H7 (cell line): ENCODE measurements around the gene LRRC4C. TPM values are rescaled to one million over a fixed set of nuclear protein-coding genes. Genes with fewer than 3 reads are reported as not detected.
A peak's percentile ranks its signal among the peaks of the same experiment; 100 is the strongest.
"Not testable (repeated sequence)": the region's sequence is repeated elsewhere in the genome, so short reads cannot be mapped to it uniquely, and the experiment has no call there.

Source experiments
- DNase-seq: peaks from one replicate; pipeline ENCODE4 v3.0.0; 2012
- H3K27me3 ChIP-seq: 2 replicates; pipeline ENCODE4 v1.6.0; 2011; ENCODE audit warnings: mild to moderate bottlenecking, low read length; ENCODE audit not compliant: control insufficient read depth, insufficient read depth
- H3K36me3 ChIP-seq: replicated peaks from 2 replicates; pipeline ENCODE4 v1.5.1; 2011; ENCODE audit warnings: low read length; ENCODE audit not compliant: control insufficient read depth, insufficient read depth
- H3K4me3 ChIP-seq: 2 replicates; pipeline ENCODE4 v1.5.1; 2011; ENCODE audit warnings: low read depth, mild to moderate bottlenecking, control low read depth, low read length, moderate library complexity; ENCODE audit not compliant: insufficient read depth
- total RNA-seq: library from RNA; depleted of rRNA; stranded (reverse); fragments of >200 nt; shearing (Covaris generic); gene quantifications from 2 replicates; pipeline ENCODE4 v1.2.3, GENCODE V29; 2014

LRRC4C gene
- total RNA-seq, 1 experiment from 2014 or later: 0.66 TPM

DNA sequence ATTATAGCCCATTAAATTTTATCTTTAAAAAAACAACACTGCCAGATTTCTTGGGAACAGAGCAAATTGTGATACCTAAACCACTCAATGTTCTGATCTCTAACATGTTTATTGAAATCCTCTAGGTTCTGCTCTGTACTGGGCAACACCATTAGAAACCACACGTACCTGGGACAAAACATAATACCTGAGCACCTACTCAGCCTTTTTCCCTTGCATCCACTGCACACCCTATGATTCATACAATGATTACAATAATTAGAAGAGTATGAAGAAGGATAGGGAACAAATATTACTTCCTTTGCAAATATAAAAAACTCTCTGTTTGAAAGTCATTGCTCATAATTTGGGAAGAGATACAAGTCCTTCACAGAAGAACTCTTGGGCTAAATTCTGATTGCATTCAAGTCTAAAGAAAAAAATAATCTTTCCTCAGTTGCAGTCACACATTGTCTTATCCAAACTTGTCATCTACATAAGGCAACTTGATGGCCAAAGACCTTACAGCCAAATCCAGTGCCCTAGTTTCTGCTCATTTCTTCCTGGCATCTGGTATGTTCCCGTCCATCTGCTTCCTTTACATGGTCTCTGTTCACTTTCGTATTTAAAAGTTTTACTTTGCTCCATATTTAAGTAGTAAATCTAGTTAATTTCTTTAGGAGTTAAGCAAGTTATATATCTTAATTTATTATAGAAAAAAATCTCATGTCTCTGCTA, 407.4 kb downstream of the LRRC4C start:
- Histone ChIP-seq H3K4me3 (no peak overlapping the region), H3K27me3 (no peaks in the 10 kb centered on the region)

DNA sequence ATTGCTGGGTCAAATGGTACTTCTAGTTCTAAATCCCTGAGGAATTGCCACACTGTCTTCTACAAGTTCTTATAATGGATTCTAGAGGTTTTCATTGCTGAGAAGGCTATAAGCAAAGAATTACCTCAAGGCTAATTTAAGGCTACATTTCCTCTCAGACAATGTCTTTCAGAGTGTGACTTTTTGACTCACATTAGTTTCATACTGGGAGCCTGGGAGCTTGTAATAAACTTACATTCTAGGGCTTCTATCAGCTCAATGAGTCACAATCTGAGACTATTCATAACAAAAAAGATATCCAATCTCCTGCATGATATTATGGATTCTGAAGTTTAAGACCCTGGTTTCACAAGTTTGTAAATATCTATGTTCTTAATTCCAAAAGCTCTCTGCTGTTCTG, 408.7 kb downstream of the LRRC4C start:
- no peaks in the 10 kb centered on the region for H3K27me3 ChIP-seq
- H3K36me3 ChIP-seq: no peaks in the 10 kb centered on the region
- DNase-seq: no peak
- H3K4me3 ChIP-seq: no peak overlapping the region

More for the DNA sequence above, 407.4 kb downstream of the LRRC4C start:
- H3K36me3 ChIP-seq: no peaks in the 10 kb centered on the region
- DNase-seq: no peak

DNA sequence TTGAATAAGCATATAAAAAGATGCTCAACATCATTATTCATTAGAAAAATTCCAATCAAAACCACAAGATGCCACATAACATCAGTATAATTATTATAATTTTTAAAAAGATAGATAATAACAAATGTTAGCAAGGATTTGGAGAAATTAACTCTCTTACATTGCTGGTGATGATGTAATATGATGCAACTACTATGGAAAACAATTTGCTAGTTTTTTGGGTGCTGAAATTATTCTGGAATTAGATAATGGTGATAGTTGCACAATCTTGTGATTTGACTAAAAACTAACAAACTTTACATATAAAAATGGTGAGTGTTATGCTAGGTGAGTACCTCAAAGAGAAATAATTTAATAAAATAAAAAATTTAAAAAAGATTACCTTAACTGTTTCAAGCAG, 412.2 kb downstream of the LRRC4C start:
- DNase-seq: no peak
- Histone ChIP-seq H3K27me3 (no peaks in the 10 kb centered on the region), H3K4me3 (no peak overlapping the region), H3K36me3 (no peaks in the 10 kb centered on the region)

DNA sequence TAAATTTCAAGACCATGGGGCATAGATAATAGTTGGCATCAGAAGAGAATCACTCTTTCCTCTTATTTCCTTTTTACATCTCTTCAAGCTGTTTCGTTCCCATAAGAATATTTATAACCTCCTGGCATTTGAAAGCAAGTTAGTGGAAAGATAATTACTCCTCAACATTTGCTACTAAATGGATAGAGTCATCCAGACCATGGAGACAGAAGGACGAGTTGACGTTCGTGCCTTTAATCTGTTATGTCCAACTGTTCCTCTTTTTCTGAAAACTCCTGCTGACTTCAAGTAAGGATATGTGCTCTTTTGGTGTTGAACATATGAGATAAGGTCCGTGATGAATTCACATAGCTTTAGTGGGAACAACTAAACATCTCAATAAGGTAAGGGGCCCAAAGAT, 414.2 kb downstream of the LRRC4C start:
- no peaks in the 10 kb centered on the region for H3K36me3 ChIP-seq
- no peaks in the 10 kb centered on the region for H3K27me3 ChIP-seq
- DNase-seq: no peak
- H3K4me3 ChIP-seq: no peak overlapping the region

DNA sequence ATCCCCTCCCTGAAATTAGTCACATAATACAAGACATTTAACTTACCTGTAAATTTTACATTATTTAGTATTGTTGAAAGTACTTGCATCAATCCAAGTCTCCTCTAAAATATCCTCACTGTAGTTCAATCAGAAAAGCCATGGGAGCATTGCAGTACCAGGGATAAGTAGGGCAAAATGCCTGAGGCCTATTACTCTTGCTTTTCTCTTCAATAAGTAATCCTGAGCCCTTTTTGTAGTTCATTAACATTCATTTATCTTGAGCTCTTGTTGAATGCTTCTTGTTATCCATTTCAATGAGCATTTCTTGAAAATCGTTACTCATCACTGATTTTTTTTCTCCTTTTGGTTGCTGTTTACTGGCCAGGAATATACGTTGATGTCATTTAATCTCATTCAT, 414.7 kb downstream of the LRRC4C start:
- Histone ChIP-seq H3K4me3 (no peak overlapping the region), H3K36me3 (no peaks in the 10 kb centered on the region), H3K27me3 (no peaks in the 10 kb centered on the region)
- no peak for DNase-seq

DNA sequence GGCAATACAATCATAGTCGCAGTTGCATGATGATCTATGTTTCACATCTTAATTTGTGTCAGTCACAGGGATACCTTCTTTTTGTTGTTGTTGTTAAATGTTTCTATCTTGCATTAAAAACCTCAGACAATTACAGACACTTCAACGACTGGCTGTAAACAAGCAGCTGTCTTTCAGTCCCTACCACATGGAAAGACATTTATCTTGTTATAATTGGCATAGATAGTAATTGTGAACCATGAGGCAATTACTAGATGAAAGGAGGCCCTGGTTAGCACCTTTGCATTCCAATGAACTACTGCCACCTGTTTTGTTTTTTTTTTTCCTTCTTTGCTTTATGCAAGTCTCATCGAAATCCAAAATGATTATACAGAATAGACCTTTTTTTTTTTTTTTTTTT, 416.8 kb downstream of the LRRC4C start:
- no peaks in the 10 kb centered on the region for H3K36me3 ChIP-seq
- H3K4me3 ChIP-seq: no peak overlapping the region
- no peak for DNase-seq

DNA sequence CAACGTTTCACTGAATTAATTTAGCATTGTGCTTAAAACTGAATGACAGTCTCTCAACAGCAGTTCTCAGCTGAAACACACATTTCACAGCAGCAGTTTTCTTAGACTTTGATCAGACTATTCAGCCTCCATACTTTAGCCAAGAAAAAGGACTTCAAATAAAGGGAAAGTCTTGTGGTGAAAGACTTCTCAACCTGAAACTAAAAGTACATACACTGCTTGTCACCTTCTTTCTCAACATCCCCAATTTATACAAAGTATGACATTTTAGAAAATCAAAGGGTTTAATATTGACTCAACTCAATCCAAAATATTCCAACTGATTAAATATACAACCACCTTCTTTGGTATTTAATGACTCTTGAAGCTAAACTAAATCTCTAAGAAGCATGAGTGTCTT, 419.0 kb downstream of the LRRC4C start:
- no peak overlapping the region for H3K4me3 ChIP-seq
- no peak for DNase-seq
- no peaks in the 10 kb centered on the region for H3K27me3 ChIP-seq
- no peaks in the 10 kb centered on the region for H3K36me3 ChIP-seq

More for the DNA sequence above, 416.8 kb downstream of the LRRC4C start:
- no peaks in the 10 kb centered on the region for H3K27me3 ChIP-seq

DNA sequence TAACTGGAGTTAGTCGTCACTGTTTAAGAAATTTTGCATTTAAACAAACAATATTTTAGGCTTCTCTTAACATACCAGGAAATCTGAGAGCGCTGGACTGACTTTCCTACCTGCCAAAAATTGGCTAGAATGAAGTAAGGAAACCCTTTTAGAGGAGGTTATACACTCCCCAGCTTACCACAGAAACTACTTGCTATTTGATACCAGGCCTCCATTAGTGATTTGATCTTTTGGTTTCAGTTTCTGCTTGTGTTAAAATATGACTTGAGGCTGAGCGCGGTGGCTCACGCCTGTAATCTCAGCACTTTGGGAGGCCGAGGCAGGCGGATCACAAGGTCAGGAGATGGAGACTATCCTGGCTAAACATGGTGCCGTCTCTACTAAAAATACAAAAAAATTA, 419.9 kb downstream of the LRRC4C start:
- Histone ChIP-seq H3K4me3 (no peak overlapping the region), H3K36me3 (no peaks in the 10 kb centered on the region), H3K27me3 (no peaks in the 10 kb centered on the region)
- no peak for DNase-seq

DNA sequence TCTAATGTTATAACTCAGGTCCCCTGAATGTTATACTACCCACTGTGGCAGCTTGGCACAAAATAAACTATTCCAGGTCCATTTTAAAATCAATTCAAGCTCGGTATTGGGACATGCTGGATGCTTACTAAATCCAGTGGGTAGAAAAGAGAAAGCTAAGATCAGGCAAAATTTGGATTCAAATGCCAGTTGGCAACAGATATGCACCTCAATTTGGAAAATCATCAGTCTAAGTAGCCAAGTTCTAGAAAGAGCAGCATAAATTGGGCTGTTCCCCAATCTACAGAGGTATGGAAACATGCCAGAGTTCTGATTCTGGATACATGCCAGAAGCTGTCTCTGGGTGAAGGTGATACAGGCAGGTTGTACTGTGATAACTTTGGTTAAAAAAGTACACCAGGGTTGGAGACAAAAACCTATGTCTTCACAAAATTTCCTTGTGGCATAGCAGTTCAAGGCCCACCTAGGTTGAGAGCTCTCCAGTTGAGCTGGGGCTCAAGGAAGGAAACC, 427.8 kb downstream of the LRRC4C start:
- DNase-seq: no peak
- H3K27me3 ChIP-seq: no peaks in the 10 kb centered on the region
- no peaks in the 10 kb centered on the region for H3K36me3 ChIP-seq
- no peak overlapping the region for H3K4me3 ChIP-seq

DNA sequence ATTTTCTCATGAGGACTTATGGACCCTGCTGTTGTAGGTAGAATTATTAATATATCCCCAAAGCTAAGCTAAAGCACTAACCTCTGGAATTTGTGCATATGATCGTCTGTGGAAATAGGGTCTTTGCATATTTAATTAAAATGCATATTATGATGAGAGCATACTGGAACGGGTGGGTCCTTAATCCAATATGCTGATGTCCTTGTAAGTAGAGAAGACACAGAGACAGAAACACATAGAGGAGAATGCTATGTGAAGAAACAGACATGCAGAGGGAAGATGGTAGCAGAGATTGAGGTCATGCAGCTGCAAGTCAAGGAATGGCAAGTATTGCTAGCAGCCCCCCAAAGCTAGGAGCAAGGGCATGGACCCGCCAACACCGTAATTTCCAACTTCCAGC, 439.2 kb downstream of the LRRC4C start:
- no peak overlapping the region for H3K4me3 ChIP-seq
- no peak for DNase-seq
- no peaks in the 10 kb centered on the region for H3K27me3 ChIP-seq
- H3K36me3 ChIP-seq: no peaks in the 10 kb centered on the region

DNA sequence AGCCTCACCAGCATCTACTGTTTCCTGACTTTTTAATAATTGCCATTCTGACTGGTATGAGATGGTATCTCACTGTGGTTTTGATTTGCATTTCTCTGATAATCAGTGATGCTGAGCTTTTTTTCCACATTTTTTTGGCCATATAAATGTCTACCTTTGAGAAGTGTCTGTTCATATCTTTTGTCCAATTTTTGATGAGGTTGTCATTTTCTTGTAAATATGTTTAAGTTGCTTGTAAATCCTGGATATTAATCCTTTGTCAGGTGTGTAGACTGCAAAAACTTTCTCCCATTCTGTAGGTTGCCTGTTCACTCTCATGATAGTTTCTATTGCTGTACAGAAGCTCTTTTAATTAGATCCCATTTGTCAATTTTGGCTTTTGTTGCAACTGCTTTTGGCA, 439.8 kb downstream of the LRRC4C start:
- H3K36me3 ChIP-seq, H3K27me3 ChIP-seq, H3K4me3 ChIP-seq, DNase-seq: not testable (repeated sequence)

DNA sequence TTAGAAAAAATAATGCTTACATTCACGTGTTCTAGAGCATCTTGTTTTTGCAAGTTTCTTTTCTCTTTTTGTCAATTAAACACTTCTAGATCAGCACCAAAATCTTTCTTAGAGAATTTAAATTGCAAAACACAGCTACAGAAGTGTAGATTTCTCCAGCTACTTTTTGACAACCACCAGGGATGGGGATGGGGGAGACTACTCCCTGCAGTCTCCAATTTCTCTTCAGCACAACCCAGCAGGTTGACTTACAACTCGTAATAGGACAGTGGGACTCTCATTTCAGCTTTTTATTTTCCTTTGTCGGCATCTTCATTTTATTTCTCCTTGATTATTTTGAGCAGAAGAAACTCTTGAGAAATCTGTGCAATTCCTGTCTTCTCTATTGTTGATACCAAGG, 441.2 kb downstream of the LRRC4C start:
- Histone ChIP-seq H3K27me3 (no peaks in the 10 kb centered on the region), H3K4me3 (no peak overlapping the region), H3K36me3 (no peaks in the 10 kb centered on the region)
- peak; percentile 23 for DNase-seq

DNA sequence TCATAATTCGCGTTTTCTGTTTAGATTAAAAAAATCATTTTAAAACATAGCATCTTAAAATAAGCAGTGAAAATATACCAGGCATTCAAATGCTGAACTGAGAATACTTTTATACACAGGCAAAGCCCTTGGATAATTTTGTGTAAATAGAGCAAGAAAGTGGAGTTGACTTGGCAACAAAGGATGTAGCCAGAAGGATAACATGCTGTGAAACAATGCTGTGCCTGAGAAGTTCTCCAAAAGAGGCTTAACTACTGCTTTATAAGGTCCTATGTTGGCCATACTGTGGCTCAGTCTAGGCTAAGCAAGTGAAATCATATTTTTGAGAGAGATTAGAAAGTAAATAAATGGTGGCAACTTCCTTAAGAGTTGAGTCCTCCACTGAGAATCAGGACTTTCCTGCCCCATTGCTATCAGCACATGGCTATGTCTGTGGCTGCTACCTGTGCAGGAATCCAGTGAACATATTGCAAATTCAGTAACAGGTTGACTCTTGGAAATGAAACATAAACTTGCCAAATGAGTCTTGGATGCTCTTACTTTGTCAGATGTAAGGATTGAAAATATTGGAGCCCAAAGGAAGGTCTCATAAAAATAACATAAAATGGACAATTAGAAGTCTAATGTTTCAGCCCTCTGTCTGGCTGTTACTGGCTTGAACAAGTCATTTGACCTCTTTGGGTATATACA, 448.9 kb downstream of the LRRC4C start:
- no peak overlapping the region for H3K4me3 ChIP-seq
- no peak for DNase-seq
- no peaks in the 10 kb centered on the region for H3K36me3 ChIP-seq
- no peaks in the 10 kb centered on the region for H3K27me3 ChIP-seq

DNA sequence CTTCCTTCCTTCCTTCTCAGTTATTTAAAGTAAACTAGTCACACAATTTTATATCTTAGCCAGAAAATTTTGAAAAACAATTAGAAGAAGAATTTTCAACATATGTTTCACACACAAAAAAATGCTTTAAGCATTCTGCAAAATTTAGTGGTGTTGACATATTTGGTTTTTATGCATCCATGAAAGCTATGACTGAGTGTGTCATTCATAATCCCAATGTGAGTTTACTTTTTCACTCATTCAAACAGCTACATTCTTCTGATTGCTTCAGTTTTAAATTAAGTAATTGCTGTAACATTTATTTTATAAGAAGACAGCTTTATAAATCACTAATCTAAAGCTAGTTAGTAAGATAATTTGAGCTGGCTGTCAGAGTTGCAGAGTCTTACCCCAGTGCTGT, 453.5 kb downstream of the LRRC4C start:
- Histone ChIP-seq H3K4me3 (no peak overlapping the region), H3K36me3 (no peaks in the 10 kb centered on the region), H3K27me3 (no peaks in the 10 kb centered on the region)
- no peak for DNase-seq
